SU-DHL-6 (cell line): ENCODE results near the gene OR2A42.
"Not testable (repeated sequence)": the region's sequence is repeated elsewhere in the genome, so short reads cannot be mapped to it uniquely, and the experiment has no call there.

ENCODE experiments used
- H2AFZ ChIP-seq: fragments of 200-600 bp; sonication (generic); 2 replicates; pipeline ENCODE4 v1.6.1; 2014; ENCODE audit warnings: low read depth, mild to moderate bottlenecking, moderate library complexity, mixed read lengths, antibody characterized with exemption, low read length; ENCODE audit not compliant: severe bottlenecking
- H3F3A ChIP-seq: fragments of 200-600 bp; shearing (Covaris generic); 2 replicates; pipeline ENCODE4 v1.6.0; 2016; ENCODE audit warnings: antibody characterized with exemption, mild to moderate bottlenecking; ENCODE audit not compliant: insufficient read depth
- H3K27ac ChIP-seq: fragments of 200-600 bp; sonication (generic); 2 replicates; pipeline ENCODE4 v1.5.1; 2016; ENCODE audit warnings: low read depth, mild to moderate bottlenecking, low read length, moderate library complexity, mixed read lengths
- H3K27me3 ChIP-seq: fragments of 200-600 bp; sonication (generic), shearing (Covaris generic); 2 replicates; pipeline ENCODE4 v1.6.0; 2014; ENCODE audit warnings: mild to moderate bottlenecking, low read length
- H3K36me3 ChIP-seq: fragments of 200-600 bp; sonication (generic); 2 replicates; pipeline ENCODE4 v1.6.1; 2014; ENCODE audit warnings: mild to moderate bottlenecking, low read length, mixed read lengths
- H3K4me2 ChIP-seq: fragments of 300-600, 200-600 bp; shearing (Covaris generic), sonication (generic); 2 replicates; pipeline ENCODE4 v1.6.0; 2014; ENCODE audit warnings: low read length, low read depth, mild to moderate bottlenecking; ENCODE audit not compliant: poor library complexity, severe bottlenecking
- H3K4me3 ChIP-seq: fragments of 200-600 bp; sonication (generic); 2 replicates; pipeline ENCODE4 v1.5.1; 2014; ENCODE audit warnings: antibody characterized with exemption, low read length, mild to moderate bottlenecking, mixed read lengths; ENCODE audit not compliant: insufficient read depth, poor library complexity, severe bottlenecking
- H3K79me2 ChIP-seq: fragments of 200-600 bp; sonication (generic); 2 replicates; pipeline ENCODE4 v1.6.1; 2014; ENCODE audit warnings: mild to moderate bottlenecking, low read length, moderate library complexity; ENCODE audit not compliant: insufficient read depth
- H3K9ac ChIP-seq: fragments of 200-600 bp; sonication (generic); 2 replicates; pipeline ENCODE4 v1.7.0; 2014; ENCODE audit warnings: mild to moderate bottlenecking, low read length
- H3K9me2 ChIP-seq: fragments of 200-600 bp; sonication (generic); replicated peaks from 2 replicates; pipeline ENCODE4 v1.6.1; 2014; ENCODE audit warnings: low read length; ENCODE audit not compliant: insufficient read depth
- H3K9me3 ChIP-seq: fragments of 200-600 bp; sonication (generic); 2 replicates; pipeline ENCODE4 v1.6.1; 2014; ENCODE audit warnings: low read length, mixed read lengths; ENCODE audit not compliant: insufficient read depth
- H4K20me1 ChIP-seq: fragments of 200-600 bp; sonication (generic); 2 replicates; pipeline ENCODE4 v1.6.1; 2014; ENCODE audit warnings: low read depth, mild to moderate bottlenecking, antibody characterized with exemption, low read length, moderate library complexity, mixed read lengths

The OR2A42 gene

GRCh38 chr7:144178380-144179164, 60.8 kb downstream of the OR2A42 start:
- H3K9ac ChIP-seq, H3K9me2 ChIP-seq, H3K79me2 ChIP-seq, H3K4me2 ChIP-seq, H2AFZ ChIP-seq, H3K9me3 ChIP-seq, H3K27me3 ChIP-seq, H3F3A ChIP-seq, H3K36me3 ChIP-seq, H4K20me1 ChIP-seq, H3K4me3 ChIP-seq, H3K27ac ChIP-seq: not testable (repeated sequence)
